Uterus (tissue), 4 donors: ENCODE measurements around the gene ZFPM1. TPM values are rescaled to one million over a fixed set of nuclear protein-coding genes. Genes with fewer than 3 reads are reported as not detected.
A peak's percentile ranks its signal among the peaks of the same experiment; 100 is the strongest.

Experiments
- DNase-seq, 2 donors: peaks; one replicate each; pipeline ENCODE4 v3.0.0-alpha.2; 2019 to 2020
- H3K27ac ChIP-seq, 2 donors: fragments of 200-600 bp; sonication (generic); 1 replicate in 1 of 2; 2 replicates in 1 of 2; pipeline ENCODE4 v1.5.1; 2016 to 2018
- H3K27me3 ChIP-seq, 2 donors: fragments of 200-600 bp; sonication (generic); one replicate each; pipeline ENCODE4 v1.5.1; 2018 to 2019; ENCODE audit warnings: control low read depth in 1 of 2
- H3K36me3 ChIP-seq, 2 donors: fragments of 200-600 bp; sonication (generic); one replicate each; pipeline ENCODE4 v1.5.1; 2019; ENCODE audit warnings: control low read depth in 1 of 2
- H3K4me1 ChIP-seq, 2 donors: fragments of 200-600 bp; sonication (generic); one replicate each; pipeline ENCODE4 v1.5.1; 2018 to 2019; ENCODE audit warnings: control low read depth in 1 of 2
- H3K4me3 ChIP-seq, 2 donors: fragments of 200-600 bp; sonication (generic); 1 replicate in 1 of 2; 2 replicates in 1 of 2; pipeline ENCODE4 v1.5.1; 2018 to 2019; ENCODE audit warnings: mild to moderate bottlenecking in 1 of 2
- H3K9me3 ChIP-seq, 2 donors: fragments of 200-600 bp; sonication (generic); one replicate each; pipeline ENCODE4 v1.5.1; 2019; ENCODE audit warnings: control low read depth in 1 of 2
- CTCF ChIP-seq, 4 experiments: fragments of 200-600 bp in 2 of 4; fragments of 450-650 bp in 2 of 4; sonication (generic) in 2 of 4; IDR thresholded peaks; one replicate each; pipeline ENCODE4 v1.5.1; 2016 to 2019; ENCODE audit warnings: antibody characterized with exemption in 4 of 4, mild to moderate bottlenecking in 2 of 4, moderate library complexity in 1 of 4
- POLR2A ChIP-seq, 2 donors: fragments of 450-650 bp; IDR thresholded peaks; one replicate each; pipeline ENCODE4 v1.6.1; 2016; ENCODE audit warnings: antibody characterized with exemption in 2 of 2, mild to moderate bottlenecking in 1 of 2, moderate library complexity in 1 of 2
- intact Hi-C: fragments of 100-400 bp; cut with DNase I; formaldehyde crosslinking; loops from one replicate; pipeline ENCODE4 v1.15.1; 2023; ENCODE audit warnings: low total_unique reads
- total RNA-seq, 4 donors: library from RNA; depleted of rRNA in 3 of 4; stranded (reverse); fragments of >200 nt in 3 of 4; gene quantifications; one replicate each; pipeline versions ENCODE4 v1.1.0 to v1.2.4, GENCODE V29; 2014 to 2023
- donor health status: DM: yes; HTN: yes; CAD: no.

ZFPM1 gene
- total RNA-seq, 4 donors from 2014 or later, result under 0.01 to 6.9 (median 0.77) TPM

GRCh38 chr16:88526008-88526905 is 73.2 kb downstream of the ZFPM1 start:
- Histone ChIP-seq H3K9me3 (no peaks in the 10 kb centered on the region), H3K4me1 (peaks cover 0 to 4% of the 10 kb centered on the region in 2 donors), H3K27ac (no peak overlapping the region), H3K4me3 (no peak overlapping the region), H3K36me3 (no peaks in the 10 kb centered on the region), H3K27me3 (no peaks in the 10 kb centered on the region)
- TF ChIP-seq POLR2A (IDR thresholded peaks at IDR 0.05) (no peak), CTCF (IDR thresholded peaks at IDR 0.05) (no peak)
- no peak for DNase-seq
- intact Hi-C loops, result loop anchor here (10.0 kb wide), 1 partner anchor 81 kb away; no protein-coding TSS in a partner anchor

- no peaks in the 10 kb centered on the region for H3K27me3 ChIP-seq
- no peak overlapping the region for H3K4me3 ChIP-seq
- no peak overlapping the region for H3K27ac ChIP-seq
- intact Hi-C loops, result loop anchor here (10.0 kb wide), 1 partner anchor 82 kb away; no protein-coding TSS in a partner anchor
- H3K4me1 ChIP-seq, result peaks cover 0 to 4% of the 10 kb centered on the region in 2 donors
- no peaks in the 10 kb centered on the region for H3K9me3 ChIP-seq
- TF ChIP-seq POLR2A (IDR thresholded peaks at IDR 0.05) (no peak), CTCF (IDR thresholded peaks at IDR 0.05) (no peak)
- H3K36me3 ChIP-seq, result no peaks in the 10 kb centered on the region
- no peak for DNase-seq
Observed at GRCh38 chr16:88526906-88527185, 73.8 kb downstream of the ZFPM1 start.

- Histone ChIP-seq H3K27ac (no peak overlapping the region), H3K4me3 (no peak overlapping the region), H3K27me3 (no peaks in the 10 kb centered on the region), H3K36me3 (no peaks in the 10 kb centered on the region), H3K9me3 (no peaks in the 10 kb centered on the region), H3K4me1 (peaks cover under 1 to 4% of the 10 kb centered on the region in 2 donors)
- TF ChIP-seq POLR2A (IDR thresholded peaks at IDR 0.05), result peak in 1 of 2 donors; percentile 15
- peak; percentile 80 to 93 (median 88) for TF ChIP-seq CTCF (IDR thresholded peaks at IDR 0.05)
- peak; percentile 64 to 77 for DNase-seq
- intact Hi-C loops, result loop anchor here (10.0 kb wide), 1 partner anchor 83 kb away; no protein-coding TSS in a partner anchor
Observed at GRCh38 chr16:88527186-88527936, 74.3 kb downstream of the ZFPM1 start.

- TF ChIP-seq POLR2A (IDR thresholded peaks at IDR 0.05), result no peak
- TF ChIP-seq CTCF (IDR thresholded peaks at IDR 0.05), result no peak
- no peak for DNase-seq
- Histone ChIP-seq H3K36me3 (no peaks in the 10 kb centered on the region), H3K27ac (no peak overlapping the region), H3K9me3 (no peaks in the 10 kb centered on the region), H3K4me3 (no peak overlapping the region), H3K4me1 (peaks cover 4 to 8% of the 10 kb centered on the region in 2 donors), H3K27me3 (no peaks in the 10 kb centered on the region)
- intact Hi-C loops, result loop anchor here (10.0 kb wide), 1 partner anchor 83 kb away; no protein-coding TSS in a partner anchor
Observed at GRCh38 chr16:88527937-88528743, 75.1 kb downstream of the ZFPM1 start.
